ENCODE data around the gene PKN1. TPM values are rescaled to one million over a fixed set of nuclear protein-coding genes. Genes with fewer than 3 reads are reported as not detected.

Gene PKN1
- total and polyA plus RNA-seq, 2 of the 13 experiments (the other 11 are each of a cell fraction or from before 2014, with no cell fraction given), result 45.7 to 54.5 TPM

GRCh38 chr19:14517840-14518505 lies 84.9 kb downstream of the PKN1 start, which contains the start of gene DNAJB1 (continued):
- TF ChIP-seq SRY (CRISPR knock-in tag; IDR thresholded peaks at IDR 0.05) (peak; percentile 76), NFKB2 (CRISPR knock-in tag; IDR thresholded peaks at IDR 0.05; ENCODE audit: borderline replicate concordance) (peak; percentile 50; the same call in 1 of the 2 replicates), KLF13 (CRISPR knock-in tag; IDR thresholded peaks at IDR 0.05) (peak; percentile 76; the same call in 1 of the 2 replicates), MEIS2 (CRISPR knock-in tag; IDR thresholded peaks at IDR 0.05) (peak; percentile 37; the same call in 1 of the 2 replicates), GMEB1 (CRISPR knock-in tag; IDR thresholded peaks at IDR 0.05; ENCODE audit: borderline replicate concordance) (no peak), ZNF253 (CRISPR knock-in tag; IDR thresholded peaks at IDR 0.05; ENCODE audit: borderline replicate concordance) (no peak), ZNF333 (CRISPR knock-in tag; IDR thresholded peaks at IDR 0.05; ENCODE audit: borderline replicate concordance) (peak; percentile 68; the same call in 1 of the 2 replicates), ZBTB3 (CRISPR knock-in tag; IDR thresholded peaks at IDR 0.05; ENCODE audit: borderline replicate concordance, low read depth) (no peak; the same call in 1 of the 2 replicates), ZNF691 (CRISPR knock-in tag; IDR thresholded peaks at IDR 0.05; ENCODE audit: borderline replicate concordance, low read depth) (0 out of 2 replicates have a peak, but pooled peaks have one; percentile 44), SMYD3 (CRISPR knock-in tag; IDR thresholded peaks at IDR 0.05) (peak; percentile 75; the same call in 1 of the 2 replicates), HMG20B (CRISPR knock-in tag; conservative IDR thresholded peaks at IDR 0.05) (0 out of 2 replicates have a peak, but pooled peaks have one; percentile 12), ZNF777 (CRISPR knock-in tag; IDR thresholded peaks at IDR 0.05) (peak; percentile 36; the same call in 1 of the 2 replicates), SP140L (CRISPR knock-in tag; IDR thresholded peaks at IDR 0.05; ENCODE audit: borderline replicate concordance) (0 out of 2 replicates have a peak, but pooled peaks have one; percentile 39), AKNA (CRISPR knock-in tag; IDR thresholded peaks at IDR 0.05; ENCODE audit: borderline replicate concordance) (0 out of 2 replicates have a peak, but pooled peaks have one; percentile 75), ATF1 (CRISPR knock-in tag; IDR thresholded peaks at IDR 0.05) (no peak), NFE2 (CRISPR knock-in tag; IDR thresholded peaks at IDR 0.05) (no peak), FOXO4 (CRISPR knock-in tag; conservative IDR thresholded peaks at IDR 0.05) (0 out of 2 replicates have a peak, but pooled peaks have one; percentile 90), MED13 (CRISPR knock-in tag; IDR thresholded peaks at IDR 0.05) (peak; percentile 62; the same call in 1 of the 2 replicates), ZNF776 (CRISPR knock-in tag; IDR thresholded peaks at IDR 0.05) (no peak; the same call in 1 of the 2 replicates), PAX8 (CRISPR knock-in tag; IDR thresholded peaks at IDR 0.05; ENCODE audit: borderline replicate concordance) (peak; percentile 31; the same call in 1 of the 2 replicates)

Data from HepG2 (cell line).